ENCODE results near the gene TFDP1.

DNA sequence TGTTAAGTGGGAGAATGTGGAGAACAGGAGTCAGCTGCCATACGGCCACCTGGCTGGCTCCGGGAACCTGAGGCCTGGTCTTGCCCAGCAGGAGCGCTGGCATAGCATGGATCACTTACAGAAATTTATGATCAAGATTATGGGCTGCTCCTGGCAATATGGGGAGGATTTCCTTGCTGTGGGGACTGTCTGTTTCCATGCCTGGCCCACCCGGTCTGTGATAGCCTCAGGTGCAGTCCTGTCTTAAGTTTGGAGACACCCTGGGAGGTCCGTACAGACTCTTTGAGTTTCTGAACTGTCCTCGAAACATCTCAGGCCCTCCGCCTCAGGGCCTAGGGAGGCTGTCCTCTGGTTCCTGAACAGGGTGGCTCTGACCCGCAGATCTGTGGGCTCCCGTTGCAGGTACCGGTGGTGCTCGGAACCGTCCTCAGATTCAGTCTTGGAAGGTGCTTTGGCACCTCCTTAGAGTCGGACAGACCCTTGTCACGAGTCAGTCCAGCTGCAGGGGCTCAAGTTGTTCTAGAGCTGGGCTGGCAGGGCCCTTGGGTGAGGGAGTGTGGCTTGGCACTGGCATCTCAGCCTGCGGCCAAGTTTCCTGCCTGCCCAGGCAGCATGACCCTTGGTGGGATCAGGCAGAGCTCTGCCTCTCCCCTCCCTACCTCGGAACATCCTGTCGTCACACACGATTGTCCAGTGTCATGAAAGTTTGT, 4.9 kb downstream of the TFDP1 start:
- TF ChIP-seq, protein P1, sequence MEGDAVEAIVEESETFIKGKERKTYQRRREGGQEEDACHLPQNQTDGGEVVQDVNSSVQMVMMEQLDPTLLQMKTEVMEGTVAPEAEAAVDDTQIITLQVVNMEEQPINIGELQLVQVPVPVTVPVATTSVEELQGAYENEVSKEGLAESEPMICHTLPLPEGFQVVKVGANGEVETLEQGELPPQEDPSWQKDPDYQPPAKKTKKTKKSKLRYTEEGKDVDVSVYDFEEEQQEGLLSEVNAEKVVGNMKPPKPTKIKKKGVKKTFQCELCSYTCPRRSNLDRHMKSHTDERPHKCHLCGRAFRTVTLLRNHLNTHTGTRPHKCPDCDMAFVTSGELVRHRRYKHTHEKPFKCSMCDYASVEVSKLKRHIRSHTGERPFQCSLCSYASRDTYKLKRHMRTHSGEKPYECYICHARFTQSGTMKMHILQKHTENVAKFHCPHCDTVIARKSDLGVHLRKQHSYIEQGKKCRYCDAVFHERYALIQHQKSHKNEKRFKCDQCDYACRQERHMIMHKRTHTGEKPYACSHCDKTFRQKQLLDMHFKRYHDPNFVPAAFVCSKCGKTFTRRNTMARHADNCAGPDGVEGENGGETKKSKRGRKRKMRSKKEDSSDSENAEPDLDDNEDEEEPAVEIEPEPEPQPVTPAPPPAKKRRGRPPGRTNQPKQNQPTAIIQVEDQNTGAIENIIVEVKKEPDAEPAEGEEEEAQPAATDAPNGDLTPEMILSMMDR (IDR thresholded peaks at IDR 0.05), result no peak
- no peak for TF ChIP-seq EP300 (IDR thresholded peaks at IDR 0.05)
